Brain pericyte (primary cell): ENCODE data around the gene NFIC.

Source experiments
- DNase-seq: peaks from one replicate; pipeline ENCODE4 v3.0.0-alpha.2; 2012; ENCODE audit warnings: low read depth, low spot score

The NFIC gene

DNA sequence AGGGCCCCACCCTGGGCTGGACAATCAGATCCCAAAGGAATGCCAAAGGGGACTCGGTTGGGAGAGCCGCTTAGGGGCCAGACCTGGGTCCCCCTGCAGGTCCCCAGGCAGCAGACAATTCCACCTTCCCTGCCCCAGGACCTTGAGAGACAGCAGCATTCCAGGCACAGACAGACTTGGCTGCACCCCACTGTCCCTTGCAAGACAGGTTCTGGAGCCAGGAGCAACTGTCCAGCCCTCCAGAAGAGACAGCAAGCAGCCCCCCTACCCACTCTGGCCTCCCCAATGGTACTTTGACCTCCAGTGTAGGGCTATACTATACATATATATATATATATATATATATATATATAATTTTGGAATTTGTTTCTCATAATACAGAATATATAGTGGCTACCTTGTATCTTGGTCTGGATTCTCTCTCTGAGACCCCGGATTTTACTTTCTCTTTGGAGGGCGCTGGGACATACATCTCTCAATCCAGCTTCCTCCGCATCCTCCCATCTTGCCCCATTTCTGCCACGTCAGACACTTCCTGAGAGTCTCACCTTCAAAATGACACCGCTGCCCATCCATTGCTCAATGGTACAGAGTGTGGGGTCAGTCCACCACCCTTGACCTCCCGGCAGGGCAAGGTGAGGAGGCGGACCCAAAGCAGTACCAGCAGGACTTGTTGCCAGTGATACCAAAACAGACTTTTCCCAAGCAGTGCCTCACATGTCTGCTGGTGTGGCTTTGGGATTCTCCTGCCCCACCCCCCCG lies 101.2 kb downstream of the NFIC start:
- no peak for DNase-seq

- DNase-seq, result no peak
These were observed 101.8 kb downstream of the NFIC start for GRCh38 chr19:3468211-3468610.

GRCh38 chr19:3469638-3470499 lies 103.5 kb downstream of the NFIC start:
- no peak for DNase-seq

GRCh38 chr19:3470500-3471128 lies 104.2 kb downstream of the NFIC start:
- DNase-seq, result no peak

- DNase-seq, result no peak
These were observed 105.7 kb downstream of the NFIC start for GRCh38 chr19:3471954-3472655.

GRCh38 chr19:3474010-3474409 lies 107.6 kb downstream of the NFIC start:
- no peak for DNase-seq

- no peak for DNase-seq
These were observed 108.2 kb downstream of the NFIC start for GRCh38 chr19:3474614-3475013.

DNA sequence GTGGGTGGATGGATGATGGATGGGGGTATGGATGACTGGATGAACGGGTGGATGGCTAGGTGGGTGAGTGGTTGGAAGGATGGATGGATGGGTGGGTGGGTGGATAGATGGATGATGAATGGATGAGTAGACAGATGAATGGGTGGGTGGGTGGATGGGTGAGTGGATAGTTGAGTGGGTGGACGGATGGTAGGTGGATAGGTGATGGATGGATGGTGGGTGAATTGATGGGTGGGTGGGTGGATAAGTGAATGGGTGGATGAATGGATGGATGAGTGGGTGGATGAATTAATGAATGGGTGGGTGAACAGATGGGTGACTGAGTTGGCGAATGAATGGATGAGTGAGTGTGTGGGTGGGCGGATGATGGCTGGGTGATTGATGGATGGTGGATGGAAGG lies 109.1 kb downstream of the NFIC start:
- DNase-seq, result no peak

DNA sequence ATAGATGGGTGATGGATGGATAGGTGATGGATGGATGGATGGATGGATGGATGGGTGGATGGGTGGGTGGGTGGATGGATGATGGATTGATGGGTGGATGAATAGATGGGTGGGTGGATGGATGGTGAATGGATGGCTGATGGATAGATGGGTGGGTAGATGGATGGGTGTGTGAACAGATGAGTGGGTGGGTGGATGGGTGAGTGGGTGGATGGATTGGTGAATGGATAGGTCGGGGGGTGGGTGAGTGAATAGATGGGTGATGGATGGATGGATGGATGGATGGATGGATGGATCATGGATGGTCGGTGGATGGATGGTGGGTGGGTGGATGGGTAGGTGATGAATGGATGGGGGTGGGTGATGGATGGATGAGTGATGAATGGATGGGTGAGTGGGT lies 110.4 kb downstream of the NFIC start:
- DNase-seq, result no peak

- DNase-seq, result no peak
These were observed 111.1 kb downstream of the NFIC start for GRCh38 chr19:3477506-3477905.

DNA sequence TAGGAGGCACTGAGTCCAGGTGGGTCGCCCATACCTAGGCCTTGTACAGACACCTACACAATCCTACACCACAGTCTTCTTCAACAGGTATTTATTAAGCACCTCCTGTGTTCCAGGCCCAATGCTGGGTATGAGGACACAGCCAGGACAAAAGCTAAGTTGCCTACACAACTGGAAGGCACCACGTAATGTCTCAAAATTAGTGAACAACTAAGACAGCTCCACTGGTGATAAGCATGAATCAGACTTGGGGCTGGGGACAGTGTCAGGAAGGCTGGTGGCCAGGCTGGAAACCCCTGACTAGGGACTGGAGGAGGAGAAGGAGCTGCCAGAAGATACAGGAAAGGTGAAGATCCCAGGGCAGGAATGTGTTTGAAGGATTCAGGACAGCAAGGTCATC lies 111.6 kb downstream of the NFIC start:
- no peak for DNase-seq

- no peak for DNase-seq
These were observed 112.2 kb downstream of the NFIC start for GRCh38 chr19:3478409-3479176.

DNA sequence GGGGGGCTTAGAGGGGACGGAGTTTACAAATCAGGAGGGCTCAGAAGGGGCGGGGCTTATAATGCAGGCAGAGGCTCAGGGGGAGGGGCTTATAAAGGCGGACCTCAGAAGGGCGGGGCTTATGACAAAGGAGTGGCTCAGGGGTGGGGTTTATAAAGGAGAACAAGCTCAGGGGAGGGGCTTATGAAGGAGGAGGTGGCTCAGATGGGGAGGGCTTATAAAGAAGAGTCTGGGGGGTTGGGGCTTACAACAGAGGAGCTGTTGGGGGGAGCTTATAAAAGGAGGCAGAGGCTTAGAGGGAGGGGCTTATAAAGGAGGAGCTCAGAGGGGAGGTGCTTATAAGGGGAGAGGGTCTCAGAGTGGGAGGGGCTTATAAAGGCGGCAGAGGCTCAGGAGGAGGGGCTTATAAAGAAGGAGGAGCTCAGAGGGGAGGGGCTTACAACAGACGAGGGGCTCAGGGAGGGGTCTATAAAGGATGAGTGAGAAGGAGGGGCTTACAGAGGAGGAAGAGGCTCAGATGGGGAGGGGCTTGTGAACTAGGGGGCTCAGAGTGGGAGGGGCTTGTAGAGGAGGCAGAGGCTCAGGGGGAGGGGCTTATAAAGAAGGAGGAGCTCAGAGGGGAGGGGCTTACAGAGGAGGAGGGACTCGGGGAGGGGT lies 112.9 kb downstream of the NFIC start:
- DNase-seq, result no peak

GRCh38 chr19:3479834-3480215 lies 113.4 kb downstream of the NFIC start:
- DNase-seq, result no peak

DNA sequence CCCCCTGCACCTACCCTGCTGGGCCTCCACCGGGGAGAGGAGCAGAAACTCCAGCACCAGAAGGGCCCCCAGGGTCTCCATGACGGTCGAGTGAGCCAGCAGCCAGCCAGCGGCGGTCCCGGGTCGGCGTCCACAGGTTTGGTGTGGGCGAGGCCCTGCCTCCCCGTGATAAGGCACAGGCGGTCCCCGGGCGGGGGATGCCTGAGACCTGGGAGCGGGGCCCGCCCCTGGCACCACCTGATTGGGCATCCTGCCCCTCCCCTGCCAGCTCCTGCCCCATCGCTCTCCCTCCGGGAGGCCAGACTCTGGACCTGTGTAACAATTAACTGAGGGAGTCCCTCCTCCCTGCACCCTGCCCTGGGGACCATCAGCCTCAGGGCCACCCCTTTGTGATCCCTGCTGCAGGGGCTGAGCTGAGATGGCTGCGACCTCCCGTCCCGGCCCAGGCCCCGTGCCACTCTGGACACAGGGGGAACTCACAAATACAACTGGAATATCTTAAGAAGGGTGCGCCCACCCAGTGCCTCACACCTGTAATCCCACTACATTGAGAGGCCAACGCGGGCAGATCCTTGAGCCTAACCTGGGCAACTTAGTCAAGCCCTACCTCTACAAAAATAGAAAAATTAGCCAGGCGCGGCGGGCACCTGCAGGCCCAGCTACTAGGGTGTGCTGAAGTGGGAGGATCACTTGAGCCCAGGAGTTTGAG lies 114.2 kb downstream of the NFIC start, which contains the start of gene SMIM24:
Gene SMIM24, minus strand, starts transcription at position 143 of the 709 bp plus-strand sequence. Its CDS starts 62 bp downstream, at position 81.
- no peak for DNase-seq

GRCh38 chr19:3481241-3482090 lies 115.1 kb downstream of the NFIC start:
- DNase-seq, result no peak

DNA sequence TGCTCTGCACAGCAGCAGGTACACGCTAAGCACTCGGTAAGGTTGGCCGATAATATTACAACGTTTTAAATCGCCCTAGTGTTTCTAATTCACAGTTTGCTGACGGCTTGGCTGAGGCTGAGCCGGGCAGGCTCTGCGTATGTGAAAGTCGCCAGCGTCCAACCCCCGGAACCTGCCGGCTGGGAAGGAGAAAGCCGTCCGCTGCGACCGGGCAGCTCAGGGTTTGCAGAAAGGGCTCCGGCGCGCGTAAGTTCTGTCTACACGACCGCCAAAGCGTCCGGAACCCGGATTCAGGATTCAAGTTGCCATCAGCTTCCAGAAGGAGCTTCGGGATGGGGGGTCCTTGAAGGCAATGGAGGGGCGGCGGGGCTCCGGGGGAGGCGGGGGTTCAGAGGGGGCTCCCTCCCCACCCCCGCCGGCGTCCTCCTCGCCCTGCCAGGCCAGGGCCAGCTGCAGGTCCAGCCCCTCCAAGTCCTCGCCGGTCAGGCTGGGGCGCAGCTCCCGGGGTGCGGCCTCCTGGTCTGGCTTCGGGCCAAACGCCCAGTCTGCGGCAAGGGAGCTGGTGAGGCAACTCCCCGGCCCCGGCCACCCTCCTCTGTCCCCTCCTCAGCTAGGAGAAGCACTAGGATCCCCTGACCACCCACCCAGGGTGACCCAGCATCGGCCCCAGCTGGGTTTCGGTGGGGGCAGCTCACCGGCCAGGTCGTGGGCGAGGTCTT lies 116.3 kb downstream of the NFIC start:
- no peak for DNase-seq

GRCh38 chr19:3483226-3483628 lies 116.8 kb downstream of the NFIC start, which contains the start of gene SMIM44:
SMIM44 (minus strand) TSS chr19:3483441; CDS start chr19:3483403, 38 bp downstream.
- DNase-seq, result no peak
